ENCODE results near the gene USP32.

Gene USP32

GRCh38 chr17:60146206-60146605, 245.7 kb downstream of the USP32 start:
- no peak overlapping the region for H3K4me3 ChIP-seq (ENCODE audit: insufficient read length, low read depth)
- H3K27me3 ChIP-seq (ENCODE audit: insufficient read depth, insufficient read length): peaks cover 64% of the 10 kb centered on the region
- no peak overlapping the region for H3K9ac ChIP-seq (ENCODE audit: insufficient read length, low read depth)
- no peaks in the 10 kb centered on the region for H3K36me3 ChIP-seq (ENCODE audit: insufficient read depth, insufficient read length, low read length)
- DNase-seq (ENCODE audit: low read depth, low spot score): no peak
- TF ChIP-seq YY1 (IDR thresholded peaks at IDR 0.05; ENCODE audit: insufficient read depth, insufficient read length): no peak
- no peak for TF ChIP-seq SUZ12 (IDR thresholded peaks at IDR 0.05; ENCODE audit: extremely low read depth, insufficient read depth, insufficient read length)
- TF ChIP-seq ZNF274 (IDR thresholded peaks at IDR 0.05; ENCODE audit: low read depth, low read length): no peak
- H3K4me1 ChIP-seq (ENCODE audit: insufficient read depth, insufficient read length): peaks cover 22% of the 10 kb centered on the region
- H3K9me3 ChIP-seq (ENCODE audit: insufficient read depth, low read length): no peaks in the 10 kb centered on the region

- Histone ChIP-seq H3K36me3 (ENCODE audit: insufficient read depth, insufficient read length, low read length) (no peaks in the 10 kb centered on the region), H3K9ac (ENCODE audit: insufficient read length, low read depth) (peak overlapping the region; percentile 15), H3K4me3 (ENCODE audit: insufficient read length, low read depth) (no peak overlapping the region), H3K27me3 (ENCODE audit: insufficient read depth, insufficient read length) (peaks cover 64% of the 10 kb centered on the region), H3K4me1 (ENCODE audit: insufficient read depth, insufficient read length) (peaks cover 27% of the 10 kb centered on the region), H3K9me3 (ENCODE audit: insufficient read depth, low read length) (no peaks in the 10 kb centered on the region)
- DNase-seq (ENCODE audit: low read depth, low spot score): no peak
- TF ChIP-seq YY1 (IDR thresholded peaks at IDR 0.05; ENCODE audit: insufficient read depth, insufficient read length) (no peak), SUZ12 (IDR thresholded peaks at IDR 0.05; ENCODE audit: extremely low read depth, insufficient read depth, insufficient read length) (no peak), ZNF274 (IDR thresholded peaks at IDR 0.05; ENCODE audit: low read depth, low read length) (no peak)
These were observed 246.7 kb downstream of the USP32 start for GRCh38 chr17:60145006-60145935.

GRCh38 chr17:60142872-60143499, 248.9 kb downstream of the USP32 start:
- Histone ChIP-seq H3K4me1 (ENCODE audit: insufficient read depth, insufficient read length) (peaks cover 18% of the 10 kb centered on the region), H3K36me3 (ENCODE audit: insufficient read depth, insufficient read length, low read length) (no peaks in the 10 kb centered on the region), H3K9ac (ENCODE audit: insufficient read length, low read depth) (peak overlapping the region; percentile 72), H3K27me3 (ENCODE audit: insufficient read depth, insufficient read length) (peaks cover 65% of the 10 kb centered on the region), H3K9me3 (ENCODE audit: insufficient read depth, low read length) (no peaks in the 10 kb centered on the region), H3K4me3 (ENCODE audit: insufficient read length, low read depth) (peak overlapping the region; percentile 29)
- peak; percentile 80 for DNase-seq (ENCODE audit: low read depth, low spot score)
- TF ChIP-seq ZNF274 (IDR thresholded peaks at IDR 0.05; ENCODE audit: low read depth, low read length) (no peak), SUZ12 (IDR thresholded peaks at IDR 0.05; ENCODE audit: extremely low read depth, insufficient read depth, insufficient read length) (no peak), YY1 (IDR thresholded peaks at IDR 0.05; ENCODE audit: insufficient read depth, insufficient read length) (no peak)

- Histone ChIP-seq H3K9me3 (ENCODE audit: insufficient read depth, low read length) (no peaks in the 10 kb centered on the region), H3K27me3 (ENCODE audit: insufficient read depth, insufficient read length) (peaks cover 69% of the 10 kb centered on the region), H3K4me1 (ENCODE audit: insufficient read depth, insufficient read length) (peaks cover 14% of the 10 kb centered on the region), H3K36me3 (ENCODE audit: insufficient read depth, insufficient read length, low read length) (no peaks in the 10 kb centered on the region), H3K9ac (ENCODE audit: insufficient read length, low read depth) (peak overlapping the region; percentile 58), H3K4me3 (ENCODE audit: insufficient read length, low read depth) (peak overlapping the region; percentile 32)
- no peak for DNase-seq (ENCODE audit: low read depth, low spot score)
- TF ChIP-seq SUZ12 (IDR thresholded peaks at IDR 0.05; ENCODE audit: extremely low read depth, insufficient read depth, insufficient read length) (peak; percentile 50), YY1 (IDR thresholded peaks at IDR 0.05; ENCODE audit: insufficient read depth, insufficient read length) (no peak), ZNF274 (IDR thresholded peaks at IDR 0.05; ENCODE audit: low read depth, low read length) (no peak)
These were observed 250.6 kb downstream of the USP32 start for GRCh38 chr17:60141111-60142018.

- H3K4me3 ChIP-seq (ENCODE audit: insufficient read length, low read depth): no peak overlapping the region
These were observed 252.3 kb downstream of the USP32 start for GRCh38 chr17:60139438-60140285.

GRCh38 chr17:60138769-60139437, 253.0 kb downstream of the USP32 start:
- no peak overlapping the region for H3K9ac ChIP-seq (ENCODE audit: insufficient read length, low read depth)
- H3K4me1 ChIP-seq (ENCODE audit: insufficient read depth, insufficient read length): peaks cover 14% of the 10 kb centered on the region
- peaks cover 64% of the 10 kb centered on the region for H3K27me3 ChIP-seq (ENCODE audit: insufficient read depth, insufficient read length)
- DNase-seq (ENCODE audit: low read depth, low spot score): no peak
- no peaks in the 10 kb centered on the region for H3K36me3 ChIP-seq (ENCODE audit: insufficient read depth, insufficient read length, low read length)
- no peak overlapping the region for H3K4me3 ChIP-seq (ENCODE audit: insufficient read length, low read depth)
- TF ChIP-seq SUZ12 (IDR thresholded peaks at IDR 0.05; ENCODE audit: extremely low read depth, insufficient read depth, insufficient read length): no peak
- TF ChIP-seq YY1 (IDR thresholded peaks at IDR 0.05; ENCODE audit: insufficient read depth, insufficient read length): no peak
- TF ChIP-seq ZNF274 (IDR thresholded peaks at IDR 0.05; ENCODE audit: low read depth, low read length): no peak
- H3K9me3 ChIP-seq (ENCODE audit: insufficient read depth, low read length): no peaks in the 10 kb centered on the region

More at GRCh38 chr17:60139438-60140285, 252.3 kb downstream of the USP32 start:
- H3K27me3 ChIP-seq (ENCODE audit: insufficient read depth, insufficient read length): peaks cover 70% of the 10 kb centered on the region
- H3K9me3 ChIP-seq (ENCODE audit: insufficient read depth, low read length): no peaks in the 10 kb centered on the region
- TF ChIP-seq YY1 (IDR thresholded peaks at IDR 0.05; ENCODE audit: insufficient read depth, insufficient read length) (no peak), SUZ12 (IDR thresholded peaks at IDR 0.05; ENCODE audit: extremely low read depth, insufficient read depth, insufficient read length) (no peak), ZNF274 (IDR thresholded peaks at IDR 0.05; ENCODE audit: low read depth, low read length) (no peak)
- peaks cover 14% of the 10 kb centered on the region for H3K4me1 ChIP-seq (ENCODE audit: insufficient read depth, insufficient read length)
- H3K36me3 ChIP-seq (ENCODE audit: insufficient read depth, insufficient read length, low read length): no peaks in the 10 kb centered on the region
- H3K9ac ChIP-seq (ENCODE audit: insufficient read length, low read depth): peak overlapping the region; percentile 57
- DNase-seq (ENCODE audit: low read depth, low spot score): no peak
